IPS-15b (cell line): ENCODE measurements around the gene HRAS.
A peak's percentile ranks its signal among the peaks of the same experiment; 100 is the strongest.

ENCODE experiments used
- H3K27me3 ChIP-seq: one replicate; pipeline ENCODE4 v1.6.1; 2013; ENCODE audit warnings: low read length; ENCODE audit not compliant: control insufficient read depth, insufficient read depth
- H3K36me3 ChIP-seq: one replicate; pipeline ENCODE4 v1.6.1; 2013; ENCODE audit warnings: low read length; ENCODE audit not compliant: control insufficient read depth, insufficient read depth
- H3K4me1 ChIP-seq: one replicate; pipeline ENCODE4 v1.6.1; 2013; ENCODE audit warnings: mild to moderate bottlenecking, low read length; ENCODE audit not compliant: control insufficient read depth, insufficient read depth
- H3K4me3 ChIP-seq: one replicate; pipeline ENCODE4 v1.5.1; 2013; ENCODE audit warnings: low read depth, low read length
- H3K9ac ChIP-seq: one replicate; pipeline ENCODE4 v1.6.1; 2013; ENCODE audit warnings: low read depth, mild to moderate bottlenecking, low read length
- H3K9me3 ChIP-seq: one replicate; pipeline ENCODE4 v1.6.1; 2013; ENCODE audit warnings: mild to moderate bottlenecking, low read length; ENCODE audit not compliant: control insufficient read depth, insufficient read depth

Gene HRAS

GRCh38 chr11:506238-506994 lies 29.0 kb downstream of the HRAS start:
- H3K36me3 ChIP-seq = peaks cover 8% of the 10 kb centered on the region
- no peaks in the 10 kb centered on the region for H3K27me3 ChIP-seq
- peak overlapping the region; percentile 63 for H3K9ac ChIP-seq

GRCh38 chr11:504994-505344 lies 30.4 kb downstream of the HRAS start:
- Histone ChIP-seq H3K36me3 (peaks cover 18% of the 10 kb centered on the region), H3K4me1 (no peaks in the 10 kb centered on the region), H3K27me3 (no peaks in the 10 kb centered on the region), H3K9ac (no peak overlapping the region), H3K9me3 (no peaks in the 10 kb centered on the region), H3K4me3 (no peak overlapping the region)

More at GRCh38 chr11:506238-506994, 29.0 kb downstream of the HRAS start:
- Histone ChIP-seq H3K4me3 (peak overlapping the region; percentile 94), H3K9me3 (no peaks in the 10 kb centered on the region), H3K4me1 (no peaks in the 10 kb centered on the region)

- no peak overlapping the region for H3K9ac ChIP-seq
- H3K36me3 ChIP-seq = peaks cover 24% of the 10 kb centered on the region
- no peaks in the 10 kb centered on the region for H3K27me3 ChIP-seq
- peak overlapping the region; percentile 22 for H3K4me3 ChIP-seq
- no peaks in the 10 kb centered on the region for H3K4me1 ChIP-seq
- no peaks in the 10 kb centered on the region for H3K9me3 ChIP-seq
Measured at GRCh38 chr11:504053-504993, 31.1 kb downstream of the HRAS start.

DNA sequence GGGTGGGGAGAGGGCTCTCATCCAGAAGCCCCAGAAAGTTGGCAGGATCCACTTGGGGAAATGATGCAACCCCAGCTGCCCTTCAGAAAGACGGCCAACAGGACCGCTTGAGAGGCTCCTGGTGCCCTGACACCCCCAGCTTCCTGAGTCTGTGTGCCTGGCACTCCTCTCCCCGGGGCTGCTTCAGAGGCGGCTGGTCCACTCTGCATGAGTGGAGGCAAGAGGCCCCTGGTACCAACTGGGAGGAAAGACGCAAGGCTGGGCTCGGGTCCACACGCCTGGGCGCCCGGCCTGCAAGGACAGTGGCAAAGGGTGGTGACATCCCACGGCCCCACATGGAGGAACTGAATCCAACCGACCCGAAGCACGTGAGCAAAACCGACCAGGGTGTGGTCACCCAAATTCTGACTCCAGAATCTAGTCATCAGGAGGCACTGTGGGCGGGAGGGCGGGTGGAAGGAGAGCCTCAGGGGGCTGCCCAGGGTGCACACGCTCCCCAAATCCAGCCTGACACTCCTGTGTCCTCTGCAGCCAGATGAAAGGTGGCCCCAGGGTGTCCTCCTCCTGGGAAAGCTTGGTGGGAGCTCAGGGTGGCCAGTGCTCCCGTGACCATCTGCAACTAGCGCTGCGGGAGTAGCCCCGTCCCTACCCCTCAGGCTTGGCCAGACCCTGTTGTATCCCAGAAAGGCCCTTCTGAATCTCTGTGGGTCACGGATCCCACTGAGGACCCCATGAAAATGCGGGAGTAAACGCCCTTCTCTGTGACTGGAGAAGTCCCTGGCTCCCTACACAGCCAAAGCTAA lies 32.0 kb downstream of the HRAS start:
- Histone ChIP-seq H3K4me1 (no peaks in the 10 kb centered on the region), H3K9ac (no peak overlapping the region), H3K9me3 (no peaks in the 10 kb centered on the region), H3K27me3 (no peaks in the 10 kb centered on the region), H3K4me3 (no peak overlapping the region), H3K36me3 (peaks cover 31% of the 10 kb centered on the region)

GRCh38 chr11:502288-503178 lies 32.8 kb downstream of the HRAS start:
- H3K9me3 ChIP-seq = no peaks in the 10 kb centered on the region
- H3K9ac ChIP-seq = no peak overlapping the region
- no peaks in the 10 kb centered on the region for H3K27me3 ChIP-seq
- no peak overlapping the region for H3K4me3 ChIP-seq
- H3K36me3 ChIP-seq = peaks cover 40% of the 10 kb centered on the region
- H3K4me1 ChIP-seq = no peaks in the 10 kb centered on the region

DNA sequence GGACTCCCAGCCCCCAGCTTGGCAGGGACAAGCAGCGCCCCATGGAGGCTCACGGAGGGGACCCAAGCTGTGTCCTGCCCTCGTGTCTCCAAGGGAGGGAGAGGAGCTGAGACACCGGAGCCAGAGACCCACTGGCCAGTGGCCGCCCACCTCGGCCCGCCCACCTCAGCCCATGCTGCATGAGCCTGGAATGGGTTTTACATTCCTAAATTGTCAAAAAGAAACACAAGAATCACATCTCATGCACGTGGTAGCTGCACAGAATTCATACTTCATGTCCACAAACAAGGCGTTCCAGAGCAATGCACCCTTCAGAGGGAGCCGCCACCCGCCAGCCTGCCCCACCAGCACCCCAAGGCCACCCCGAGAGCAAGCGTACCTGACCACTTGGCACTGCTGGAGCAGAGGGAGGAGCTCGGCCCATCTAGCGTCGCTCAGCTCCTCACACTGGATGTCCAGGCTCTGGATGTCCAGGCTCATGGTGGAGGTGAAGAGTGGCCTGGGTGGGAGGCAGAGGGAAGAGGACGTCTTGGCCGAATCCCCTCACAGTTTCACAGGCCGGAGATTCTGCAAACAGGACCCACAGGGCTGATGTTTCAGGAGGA lies 33.6 kb downstream of the HRAS start:
- Histone ChIP-seq H3K9me3 (no peaks in the 10 kb centered on the region), H3K36me3 (peaks cover 47% of the 10 kb centered on the region), H3K9ac (no peak overlapping the region), H3K4me3 (no peak overlapping the region), H3K4me1 (no peaks in the 10 kb centered on the region), H3K27me3 (no peaks in the 10 kb centered on the region)

- Histone ChIP-seq H3K4me3 (no peak overlapping the region), H3K27me3 (no peaks in the 10 kb centered on the region), H3K36me3 (peaks cover 49% of the 10 kb centered on the region), H3K4me1 (no peaks in the 10 kb centered on the region), H3K9ac (no peak overlapping the region), H3K9me3 (no peaks in the 10 kb centered on the region)
Measured at GRCh38 chr11:501001-501682, 34.2 kb downstream of the HRAS start.

DNA sequence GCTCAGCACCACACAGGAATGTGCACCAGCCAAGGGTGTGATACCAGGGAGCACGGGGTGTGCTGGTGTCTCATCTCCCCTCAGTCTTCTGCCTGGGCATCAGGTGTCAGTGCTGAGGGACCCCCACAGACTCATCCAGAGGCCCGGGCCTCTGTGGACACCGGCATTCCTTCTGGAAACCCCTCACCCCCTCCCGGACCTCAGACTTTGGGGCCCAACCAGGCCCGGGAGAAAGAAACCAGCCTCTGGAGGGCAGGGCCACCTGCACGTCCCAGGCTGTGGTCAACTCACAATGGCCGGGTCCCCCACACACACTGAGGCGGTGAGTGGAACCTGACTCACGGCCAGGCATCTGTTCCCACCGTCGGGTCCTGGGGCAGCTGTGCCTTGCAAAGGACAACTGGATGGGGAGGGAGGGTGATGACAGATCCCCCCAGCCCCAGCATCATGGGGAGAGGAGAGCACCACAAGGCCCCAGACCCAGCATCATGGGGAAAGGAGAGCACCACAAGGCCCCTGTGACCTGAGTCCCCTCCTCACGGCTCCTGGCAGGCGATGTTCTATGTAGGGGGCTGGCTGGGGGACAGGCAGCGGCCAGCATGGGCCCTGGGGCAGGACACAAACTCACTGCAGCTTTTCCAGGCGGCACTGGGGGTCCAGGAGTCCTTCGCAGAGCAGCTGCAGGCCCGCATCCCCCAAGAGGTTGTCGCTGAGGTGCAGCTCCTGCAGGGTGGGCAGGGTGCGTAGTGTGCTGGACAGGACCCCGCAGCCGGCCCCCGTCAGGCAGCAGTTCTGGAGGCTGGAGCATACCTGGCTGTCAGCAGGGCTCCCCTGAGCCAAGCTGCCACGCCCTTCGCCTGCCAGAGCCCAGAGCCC lies 35.9 kb downstream of the HRAS start:
- Histone ChIP-seq H3K4me3 (no peak overlapping the region), H3K9me3 (no peaks in the 10 kb centered on the region), H3K9ac (no peak overlapping the region), H3K36me3 (peaks cover 59% of the 10 kb centered on the region), H3K27me3 (no peaks in the 10 kb centered on the region), H3K4me1 (no peaks in the 10 kb centered on the region)

DNA sequence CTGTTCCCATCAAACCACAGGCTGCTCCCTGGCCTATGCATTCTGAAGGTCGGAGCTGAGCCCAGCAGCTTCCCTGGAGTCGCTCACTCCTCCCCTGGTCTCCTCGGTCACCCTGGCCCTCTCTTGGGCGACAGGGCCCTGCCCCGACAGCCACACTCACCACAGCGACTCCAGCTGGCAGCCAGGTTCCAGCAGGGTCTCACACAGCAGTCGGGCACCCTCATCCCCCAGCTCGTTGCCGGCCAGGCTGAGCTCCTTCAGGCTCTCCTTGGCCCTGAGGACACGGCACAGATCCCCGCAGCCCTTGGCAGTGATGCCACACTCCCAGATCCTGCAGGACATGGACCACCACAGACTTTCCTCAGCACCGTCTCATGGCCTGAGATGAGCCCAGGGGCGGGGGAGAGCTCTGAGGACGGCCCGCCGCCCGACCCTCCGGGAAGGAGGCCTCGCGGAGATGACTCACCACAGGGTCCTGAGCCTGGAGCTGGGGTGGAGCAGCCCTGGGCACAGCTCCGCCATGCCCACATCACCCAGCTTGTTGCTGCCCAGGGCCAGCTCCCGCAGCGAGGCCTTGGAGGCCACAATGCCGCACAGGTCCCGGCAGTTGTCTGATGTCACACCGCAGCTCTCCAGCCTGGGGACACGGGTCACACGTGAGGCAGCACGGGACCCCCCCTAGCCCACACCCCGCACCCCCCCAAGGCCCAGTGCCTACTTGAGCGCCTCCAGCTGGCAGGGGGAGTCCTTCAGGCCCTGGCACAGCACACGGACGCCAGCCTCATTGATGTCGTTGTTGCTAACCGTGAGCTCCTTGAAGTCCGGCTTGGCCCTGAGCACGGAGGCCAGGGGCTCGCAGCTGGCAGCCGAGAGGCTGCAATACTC lies 36.8 kb downstream of the HRAS start:
- no peaks in the 10 kb centered on the region for H3K9me3 ChIP-seq
- peaks cover 65% of the 10 kb centered on the region for H3K36me3 ChIP-seq
- no peaks in the 10 kb centered on the region for H3K27me3 ChIP-seq
- no peaks in the 10 kb centered on the region for H3K4me1 ChIP-seq
- H3K4me3 ChIP-seq = no peak overlapping the region
- H3K9ac ChIP-seq = no peak overlapping the region
